Prostate gland (tissue), 2 donors: ENCODE results near the gene NTN1.

ENCODE experiments used
- CTCF ChIP-seq, 4 experiments: fragments of 200-600 bp in 2 of 4; fragments of 450-650 bp in 2 of 4; sonication (generic) in 2 of 4; IDR thresholded peaks; 1 replicate in 3 of 4; 2 replicates in 1 of 4; pipeline ENCODE4 v1.5.1; 2016 to 2019; ENCODE audit warnings: antibody characterized with exemption in 4 of 4, mild to moderate bottlenecking in 2 of 4, moderate library complexity in 2 of 4
- POLR2A ChIP-seq: fragments of 450-650 bp; IDR thresholded peaks from one replicate; pipeline ENCODE4 v1.6.1; 2016; ENCODE audit warnings: antibody characterized with exemption, mild to moderate bottlenecking

GRCh38 chr17:9209781-9210370 lies 188.6 kb downstream of the NTN1 start:
- no peak for TF ChIP-seq CTCF (IDR thresholded peaks at IDR 0.05)
- TF ChIP-seq POLR2A: no peak
